ENCODE measurements around the gene SORBS1.

GRCh38 chr10:95451568-95452524 is 109.3 kb downstream of the SORBS1 start:
- TF ChIP-seq, protein P1, sequence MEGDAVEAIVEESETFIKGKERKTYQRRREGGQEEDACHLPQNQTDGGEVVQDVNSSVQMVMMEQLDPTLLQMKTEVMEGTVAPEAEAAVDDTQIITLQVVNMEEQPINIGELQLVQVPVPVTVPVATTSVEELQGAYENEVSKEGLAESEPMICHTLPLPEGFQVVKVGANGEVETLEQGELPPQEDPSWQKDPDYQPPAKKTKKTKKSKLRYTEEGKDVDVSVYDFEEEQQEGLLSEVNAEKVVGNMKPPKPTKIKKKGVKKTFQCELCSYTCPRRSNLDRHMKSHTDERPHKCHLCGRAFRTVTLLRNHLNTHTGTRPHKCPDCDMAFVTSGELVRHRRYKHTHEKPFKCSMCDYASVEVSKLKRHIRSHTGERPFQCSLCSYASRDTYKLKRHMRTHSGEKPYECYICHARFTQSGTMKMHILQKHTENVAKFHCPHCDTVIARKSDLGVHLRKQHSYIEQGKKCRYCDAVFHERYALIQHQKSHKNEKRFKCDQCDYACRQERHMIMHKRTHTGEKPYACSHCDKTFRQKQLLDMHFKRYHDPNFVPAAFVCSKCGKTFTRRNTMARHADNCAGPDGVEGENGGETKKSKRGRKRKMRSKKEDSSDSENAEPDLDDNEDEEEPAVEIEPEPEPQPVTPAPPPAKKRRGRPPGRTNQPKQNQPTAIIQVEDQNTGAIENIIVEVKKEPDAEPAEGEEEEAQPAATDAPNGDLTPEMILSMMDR (conservative IDR thresholded peaks at IDR 0.05; ENCODE audit: low read depth, low read length), result no peak
- no peak for TF ChIP-seq EZH2 (IDR thresholded peaks at IDR 0.05; ENCODE audit: borderline replicate concordance, low read depth, low read length, poor library complexity, severe bottlenecking)

All from A673 (cell line).